IPS-11a (cell line): ENCODE results near the gene CFAP57.
"Not testable (repeated sequence)": the region's sequence is repeated elsewhere in the genome, so short reads cannot be mapped to it uniquely, and the experiment has no call there.

Experiments
- H3K4me3 ChIP-seq: one replicate; pipeline ENCODE4 v1.5.1; 2013; ENCODE audit warnings: low read depth, low read length, control low read depth

Gene CFAP57

DNA sequence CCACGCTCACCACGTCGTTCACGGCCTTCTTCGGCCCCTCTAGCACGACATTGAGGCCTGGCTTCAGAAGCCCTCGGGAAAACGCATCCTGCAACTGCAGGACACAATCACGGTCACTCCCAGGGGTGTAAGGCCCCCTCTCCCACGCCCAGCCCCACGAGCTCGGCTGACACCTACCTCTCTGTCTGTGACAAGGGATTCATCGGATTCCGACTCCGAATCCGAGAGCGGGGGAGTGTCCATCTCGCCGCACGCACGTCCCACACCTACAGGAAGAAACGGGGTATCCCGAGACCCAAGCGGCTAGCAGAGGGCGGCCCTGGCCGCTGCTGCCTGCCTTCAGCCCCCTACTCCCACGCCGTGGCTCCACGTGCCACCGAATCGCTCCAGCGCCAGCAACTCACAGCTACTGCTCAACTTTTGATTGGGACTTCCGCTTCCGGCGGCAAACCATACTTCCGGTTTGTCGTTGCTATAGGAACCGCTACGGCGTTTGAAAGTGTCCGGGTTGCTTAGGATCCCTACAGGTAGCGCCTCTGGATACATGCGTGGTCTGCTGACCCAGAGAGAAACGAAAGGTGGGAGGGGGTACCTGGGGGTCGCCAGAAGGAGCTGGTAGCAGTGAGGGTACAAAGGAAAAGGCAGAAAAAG is at the start of gene CFAP57, which contains the start of gene EBNA1BP2:
Gene CFAP57, plus strand, starts transcription at position 455 of the 651 bp plus-strand sequence. CDS start 424 bp downstream, outside the sequence.
Gene EBNA1BP2, minus strand, starts transcription at position 415 of the 651 bp plus-strand sequence. Its CDS starts 172 bp downstream, at position 243.
- H3K4me3 ChIP-seq, result peak within 1 kb of the TSS; percentile 98

DNA sequence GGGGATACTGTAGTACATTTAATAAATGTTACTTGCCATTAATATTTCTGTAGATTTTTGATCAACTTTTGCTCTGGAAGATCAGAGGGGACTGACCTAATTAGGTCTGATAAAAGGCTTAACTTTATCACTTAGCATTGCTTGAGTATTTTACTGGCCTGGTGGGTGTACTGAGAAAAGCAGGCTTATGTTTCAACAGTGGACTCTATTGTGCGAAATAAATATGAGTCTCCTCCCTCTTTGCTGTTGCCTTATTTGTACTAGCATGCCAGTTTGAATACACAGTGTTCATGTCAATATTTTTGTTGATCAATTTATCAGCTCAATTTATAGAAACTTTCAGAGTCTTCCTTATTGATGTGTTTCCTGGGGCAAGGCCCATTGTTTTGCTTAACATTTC is 49.1 kb upstream of the CFAP57 start:
- H3K4me3 ChIP-seq, result no peak overlapping the region

- no peak overlapping the region for H3K4me3 ChIP-seq
These were observed 43.3 kb upstream of the CFAP57 start for GRCh38 chr1:43128816-43129215.

DNA sequence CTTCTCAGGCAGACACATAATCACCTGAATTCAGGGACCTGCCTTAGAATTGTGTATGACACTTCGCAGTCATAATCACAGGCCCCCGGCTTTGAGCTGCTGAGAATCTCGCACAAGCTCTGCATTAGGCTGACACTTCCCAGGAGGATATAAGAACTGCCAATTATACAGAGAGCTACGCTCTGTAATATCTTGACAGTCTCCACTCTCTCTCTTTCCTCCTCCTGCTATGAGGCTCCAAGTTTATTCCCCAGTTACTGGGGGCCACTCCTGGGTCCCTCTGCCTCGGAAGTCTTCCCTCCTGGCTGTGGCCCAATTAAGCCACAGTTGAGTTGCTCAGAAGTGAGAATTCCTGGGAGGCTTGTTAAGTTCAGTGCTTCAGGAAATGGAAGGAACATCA is 42.7 kb upstream of the CFAP57 start:
- H3K4me3 ChIP-seq, result no peak overlapping the region

DNA sequence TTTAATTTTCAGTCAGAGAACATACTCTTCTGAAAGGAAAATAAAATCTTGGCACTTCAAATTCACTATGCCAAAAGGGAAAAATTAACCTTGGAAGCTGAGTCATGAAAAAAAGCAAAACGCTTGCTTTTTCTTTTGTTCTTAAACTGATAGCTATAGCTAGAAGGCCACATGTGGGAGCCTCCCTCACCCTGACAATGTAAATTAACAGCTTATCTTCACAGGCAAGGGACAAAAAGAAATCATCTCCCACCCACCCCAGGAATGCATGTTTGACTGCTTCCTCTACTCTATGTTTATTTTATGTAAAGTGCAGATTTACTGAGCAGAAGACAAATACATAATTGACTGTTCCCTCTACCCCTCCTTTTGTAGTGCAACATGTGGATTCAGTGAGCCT is 38.1 kb upstream of the CFAP57 start:
- no peak overlapping the region for H3K4me3 ChIP-seq

DNA sequence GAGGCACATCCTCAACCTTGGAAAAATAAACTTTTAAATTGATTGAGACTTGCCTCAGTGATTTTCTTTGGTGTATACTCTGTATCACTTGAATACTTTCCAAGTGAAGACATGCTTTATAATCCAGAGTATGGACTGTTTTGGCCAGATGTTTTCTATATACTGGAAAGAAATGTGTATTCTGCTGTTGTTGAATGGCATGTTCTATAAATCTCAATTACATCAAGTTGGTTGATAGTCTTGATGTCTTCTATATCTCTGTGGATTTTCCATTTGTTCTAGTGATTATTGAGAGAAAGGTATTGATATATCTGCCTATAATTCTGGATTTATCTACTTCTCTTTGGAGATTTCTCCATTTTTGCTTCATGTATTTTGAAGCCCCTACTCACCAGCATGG is 37.5 kb upstream of the CFAP57 start:
- no peak overlapping the region for H3K4me3 ChIP-seq

DNA sequence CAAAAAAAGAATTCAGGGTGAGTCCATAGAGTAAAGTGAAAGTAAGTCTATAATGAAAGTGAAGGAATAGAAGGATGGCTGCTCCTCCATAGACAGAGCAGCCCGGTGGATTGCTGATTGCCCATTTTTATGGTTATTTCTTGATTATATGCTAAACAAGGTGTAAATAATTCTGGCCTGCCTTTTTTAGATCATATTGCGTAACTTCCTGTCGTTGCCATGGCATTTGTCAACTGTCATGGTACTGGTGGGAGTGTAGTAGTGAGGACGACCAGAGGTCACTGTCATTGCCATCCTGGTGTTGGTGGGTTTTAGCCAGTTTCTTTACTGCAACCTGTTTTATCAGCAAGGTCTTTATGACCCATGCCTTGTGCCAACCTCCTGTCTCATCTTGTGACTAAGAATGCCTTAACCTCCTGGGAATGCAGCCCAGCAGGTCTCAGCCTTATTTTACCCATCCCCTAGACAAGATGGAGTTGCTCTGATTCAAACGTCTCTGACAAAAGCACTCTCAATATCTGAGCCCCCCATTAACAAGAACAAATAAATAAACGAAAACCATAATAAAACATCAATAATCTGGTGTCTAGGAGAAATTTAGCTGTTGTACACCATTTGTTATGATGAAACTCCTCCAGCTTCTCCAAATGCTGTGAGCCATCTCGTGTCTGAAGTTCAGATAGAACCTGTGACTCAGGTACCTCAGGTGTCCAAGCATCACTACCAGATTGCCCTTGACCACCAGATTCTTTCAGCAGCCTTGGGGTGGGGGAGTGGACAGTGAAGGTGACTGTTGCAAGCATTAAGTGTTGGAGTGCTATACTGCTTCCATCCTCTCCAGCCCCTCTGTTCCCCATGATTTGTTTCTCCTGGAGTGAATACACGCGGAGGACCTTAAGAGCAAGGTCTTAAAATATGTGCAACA is 36.0 kb upstream of the CFAP57 start:
- H3K4me3 ChIP-seq, result no peak overlapping the region

- H3K4me3 ChIP-seq, result no peak overlapping the region
These were observed 34.6 kb upstream of the CFAP57 start for GRCh38 chr1:43137445-43138052.

DNA sequence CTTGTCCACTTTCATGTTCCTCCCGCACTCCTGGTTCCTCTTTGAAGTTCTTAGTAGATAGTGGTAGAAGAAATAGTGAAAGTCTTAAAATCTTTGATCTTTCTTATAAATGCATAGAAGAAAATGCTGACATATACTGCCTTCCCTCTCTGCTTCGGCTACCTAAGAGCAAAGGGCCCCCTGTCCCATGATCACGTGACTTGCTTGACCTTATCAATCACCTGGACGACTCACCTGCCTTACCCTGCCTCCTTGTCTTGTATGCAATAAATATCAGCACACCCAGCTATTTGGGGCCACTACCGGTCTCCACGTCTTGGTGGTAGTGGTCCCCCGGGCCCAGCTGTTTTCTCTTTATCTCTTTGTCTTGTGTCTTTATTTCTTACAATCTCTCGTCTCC is 32.8 kb upstream of the CFAP57 start:
- not testable (repeated sequence) for H3K4me3 ChIP-seq

GRCh38 chr1:43140010-43140409 is 32.1 kb upstream of the CFAP57 start:
- no peak overlapping the region for H3K4me3 ChIP-seq

- H3K4me3 ChIP-seq, result no peak overlapping the region
These were observed 31.5 kb upstream of the CFAP57 start for GRCh38 chr1:43140583-43140982.

DNA sequence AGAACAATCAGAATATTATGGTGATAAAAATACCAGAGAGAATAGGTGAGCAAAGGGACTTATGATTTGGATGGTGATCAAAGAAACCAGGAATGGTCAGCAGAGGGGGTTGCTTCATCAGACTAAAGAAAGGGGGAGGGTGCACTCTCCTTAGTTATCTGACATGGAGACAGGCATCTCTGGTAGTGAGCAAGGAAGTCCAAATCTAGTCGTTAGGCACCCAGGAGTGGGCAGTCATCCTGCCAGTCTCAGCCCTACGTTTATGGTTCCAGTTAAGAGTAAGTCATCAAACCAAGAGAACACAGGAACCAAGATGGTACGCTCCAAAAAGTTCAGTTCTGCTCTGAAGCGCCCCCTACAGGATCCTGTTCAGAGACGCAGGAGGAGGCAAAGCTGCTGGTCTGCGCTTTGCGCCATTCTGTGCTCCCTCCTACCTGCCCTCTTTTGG is 28.7 kb upstream of the CFAP57 start:
- no peak overlapping the region for H3K4me3 ChIP-seq

- no peak overlapping the region for H3K4me3 ChIP-seq
These were observed 27.9 kb upstream of the CFAP57 start for GRCh38 chr1:43144237-43144636.

- H3K4me3 ChIP-seq, result peak overlapping the region; percentile 60
These were observed 24.4 kb upstream of the CFAP57 start for GRCh38 chr1:43147625-43148327.

DNA sequence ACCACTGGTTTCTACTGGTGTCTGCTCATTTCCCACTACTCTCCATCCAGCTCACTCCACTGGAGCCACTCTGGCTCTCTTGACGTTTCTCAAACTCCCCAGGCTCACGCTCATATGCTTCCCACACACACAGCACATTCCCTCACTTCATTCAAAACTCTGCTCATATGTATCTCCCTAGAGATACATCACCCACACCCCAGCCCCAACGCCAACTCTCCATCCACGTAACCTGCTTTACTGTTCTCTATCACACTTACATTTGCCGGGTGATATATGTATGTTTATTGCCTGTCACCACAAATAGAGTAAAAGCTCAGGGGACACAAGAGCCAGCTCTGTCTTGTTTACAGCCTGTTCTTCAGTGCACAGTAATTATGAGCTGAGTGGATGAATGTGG is 22.2 kb upstream of the CFAP57 start:
- no peak overlapping the region for H3K4me3 ChIP-seq

DNA sequence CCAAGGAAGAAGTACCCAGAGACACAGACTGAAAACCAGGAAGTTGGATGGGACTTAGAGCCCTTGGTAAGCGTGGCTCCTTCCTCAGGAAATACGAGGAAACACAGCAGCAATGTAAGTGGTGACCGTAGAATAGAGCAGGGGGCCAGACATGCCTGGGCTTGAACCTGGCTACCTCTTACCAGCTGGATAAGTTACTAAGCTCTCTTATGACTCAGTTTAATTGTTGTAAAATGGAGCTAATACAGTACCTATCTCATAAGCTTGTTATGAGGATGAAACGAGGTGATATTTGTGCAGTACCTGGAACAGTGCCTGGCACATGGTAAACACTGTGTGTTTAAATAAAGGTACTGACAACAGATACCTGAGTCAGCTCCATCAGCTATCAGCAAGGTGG is 19.3 kb upstream of the CFAP57 start:
- no peak overlapping the region for H3K4me3 ChIP-seq

- no peak overlapping the region for H3K4me3 ChIP-seq
These were observed 18.7 kb upstream of the CFAP57 start for GRCh38 chr1:43153443-43153842.

DNA sequence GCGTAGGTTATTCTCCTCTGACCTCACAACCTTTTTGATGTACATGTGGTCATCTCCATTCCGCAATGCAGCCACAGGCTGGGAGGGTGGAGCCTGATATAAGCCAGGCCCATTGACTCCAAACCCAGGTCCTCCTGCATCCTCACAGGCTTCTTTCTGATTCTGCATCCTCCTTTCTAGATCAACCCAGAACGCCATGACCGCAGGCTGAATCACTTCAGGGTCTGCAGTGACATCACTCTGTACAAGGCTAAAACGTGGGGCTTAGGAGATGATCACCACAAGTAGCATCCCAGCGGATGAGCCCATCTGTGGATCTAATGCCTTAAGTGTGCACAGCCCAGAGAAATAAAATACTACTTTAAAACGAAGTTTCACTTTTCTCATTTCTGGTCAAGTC is 16.1 kb upstream of the CFAP57 start:
- no peak overlapping the region for H3K4me3 ChIP-seq

GRCh38 chr1:43165162-43165561 is 7.0 kb upstream of the CFAP57 start:
- H3K4me3 ChIP-seq, result no peak overlapping the region

GRCh38 chr1:43165765-43166164 is 6.4 kb upstream of the CFAP57 start:
- H3K4me3 ChIP-seq, result no peak overlapping the region

- peak overlapping the region; percentile 98 for H3K4me3 ChIP-seq
These were observed 736 bp upstream of the CFAP57 start for GRCh38 chr1:43171312-43171875.
